UCSD-AML1 (cell line): ENCODE measurements around the gene FGF4.
"Not testable (repeated sequence)": the region's sequence is repeated elsewhere in the genome, so short reads cannot be mapped to it uniquely, and the experiment has no call there.

ENCODE experiments used
- DNase-seq: peaks from one replicate; lab custom pipeline; 2025; ENCODE audit not compliant: unreplicated experiment; lab: John Stamatoyannopoulos, UW

Gene FGF4

DNA sequence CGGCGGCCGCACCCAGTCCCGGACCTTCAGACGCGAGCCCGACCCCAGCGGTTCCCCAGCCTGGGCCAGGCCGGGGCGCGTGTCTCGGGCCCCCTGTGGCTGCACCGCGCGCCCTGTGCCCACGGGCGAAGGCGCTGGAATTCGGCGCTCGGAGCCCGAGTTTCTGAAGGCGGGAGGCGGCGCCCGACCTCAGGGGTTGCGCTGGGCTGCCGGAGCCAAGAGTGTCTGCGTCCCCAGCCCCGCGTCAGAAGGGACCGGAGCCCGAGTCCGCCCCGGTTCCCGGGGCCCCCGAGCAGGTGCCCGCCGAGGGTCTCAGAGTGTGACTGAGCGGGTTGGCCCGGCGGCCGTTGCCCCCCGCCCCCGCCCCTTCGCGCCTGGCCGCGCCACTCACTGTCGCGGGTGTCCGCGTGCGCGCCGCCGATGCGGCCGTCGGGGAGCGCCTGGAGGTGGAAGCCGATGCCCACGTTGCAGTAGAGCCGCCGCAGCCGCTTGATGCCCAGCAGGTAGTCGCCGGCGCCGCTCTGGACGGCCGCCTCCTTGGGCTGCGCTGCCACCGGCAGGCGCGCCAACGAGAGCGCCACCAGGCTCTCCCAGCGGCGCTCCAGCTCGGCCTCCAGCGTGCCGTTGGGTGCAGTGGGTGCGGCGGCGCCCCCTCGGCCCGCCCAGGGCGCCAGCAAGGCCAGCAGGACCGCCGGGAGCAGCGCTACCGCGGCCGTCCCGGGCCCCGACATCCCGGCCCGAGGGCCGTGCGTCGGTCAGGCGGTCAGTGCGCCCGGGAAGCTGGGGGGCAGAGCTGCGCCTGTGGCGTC, 583 bp downstream of the FGF4 start:
- DNase-seq, result no peak

DNA sequence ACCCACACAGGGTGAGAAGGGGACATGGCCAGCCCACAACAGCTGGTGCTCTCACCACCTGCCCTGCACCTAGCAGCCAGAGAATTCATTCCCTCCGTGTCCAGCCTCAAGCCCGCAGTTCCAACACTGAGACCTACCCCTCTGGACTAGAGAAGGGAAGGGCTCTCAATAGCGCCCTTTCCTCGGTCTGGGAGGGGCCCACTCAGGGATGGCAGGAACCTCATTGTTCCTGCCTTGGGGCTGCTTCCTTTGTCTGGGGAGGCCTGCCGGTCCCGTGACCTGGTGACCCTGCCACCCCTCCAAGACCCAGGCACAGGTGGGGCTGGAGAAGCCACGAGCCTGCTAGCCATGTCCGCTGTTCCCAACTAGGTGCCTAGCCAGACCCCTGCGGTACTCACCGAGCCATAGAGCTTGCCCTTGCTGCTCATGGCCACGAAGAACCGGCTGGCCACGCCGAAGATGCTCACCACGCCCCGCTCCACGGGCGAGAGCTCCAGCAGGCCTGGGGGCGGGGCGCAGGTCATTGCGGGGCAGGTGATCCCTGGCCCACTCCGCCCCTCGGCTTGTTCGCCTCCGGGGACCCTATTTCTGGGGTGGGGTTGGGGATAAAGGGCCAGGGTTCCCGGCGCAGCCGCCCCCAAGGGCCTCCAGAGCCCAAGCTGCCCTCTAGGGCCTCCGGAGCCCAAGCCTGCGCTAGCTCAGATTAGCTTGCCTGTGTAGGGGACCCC, 1.4 kb downstream of the FGF4 start:
- DNase-seq, result no peak

GRCh38 chr11:69771466-69771865, 3.7 kb downstream of the FGF4 start:
- no peak for DNase-seq

GRCh38 chr11:69770540-69770939, 4.6 kb downstream of the FGF4 start:
- DNase-seq, result no peak

DNA sequence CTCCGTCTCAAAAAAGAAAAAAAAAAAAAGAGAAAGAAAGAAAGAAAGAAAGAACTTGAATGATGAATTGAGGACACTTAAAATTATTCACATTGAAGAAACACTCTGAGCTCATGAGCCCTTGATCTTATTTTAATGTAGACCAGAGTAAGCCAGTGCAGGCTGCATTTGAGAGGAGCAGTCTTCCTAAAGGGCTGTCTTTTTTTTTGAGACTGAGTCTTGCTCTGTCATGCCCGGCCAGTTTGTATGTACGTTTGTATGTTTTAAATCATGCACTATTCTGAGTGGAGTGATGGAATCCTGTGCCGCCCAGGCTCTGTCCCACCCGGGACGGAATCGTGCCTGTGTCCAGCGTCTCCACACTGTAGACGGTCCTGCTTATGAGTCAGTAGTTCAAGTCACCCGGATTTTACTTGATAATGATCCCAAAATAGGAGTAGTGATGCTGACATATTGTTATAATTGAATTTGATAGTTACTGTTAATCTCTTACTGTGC, 9.6 kb downstream of the FGF4 start:
- DNase-seq, result no peak

DNA sequence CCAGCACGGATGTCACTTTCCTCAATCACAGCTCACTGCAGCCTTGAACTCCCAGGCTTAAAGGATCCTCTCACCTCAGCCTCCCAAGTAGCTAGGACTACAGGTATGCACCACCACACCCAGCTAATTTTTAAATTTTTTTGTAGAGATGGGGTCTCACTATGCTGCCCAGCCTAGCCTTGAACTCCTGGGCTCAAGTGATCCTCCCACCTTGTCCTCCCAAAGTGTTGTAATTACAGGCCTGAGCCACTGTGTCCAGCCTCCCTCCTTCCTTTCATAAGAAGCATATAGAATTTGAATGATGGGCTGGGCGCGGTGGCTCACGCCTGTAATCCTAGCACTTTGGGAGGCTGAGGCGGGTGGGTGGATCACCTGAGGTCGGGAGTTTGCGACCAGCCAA, 10.2 kb downstream of the FGF4 start:
- DNase-seq, result not testable (repeated sequence)

- no peak for DNase-seq
Observed at GRCh38 chr11:69760319-69760718, 14.8 kb downstream of the FGF4 start.

- no peak for DNase-seq
Observed at GRCh38 chr11:69752890-69753289, 22.3 kb downstream of the FGF4 start.

DNA sequence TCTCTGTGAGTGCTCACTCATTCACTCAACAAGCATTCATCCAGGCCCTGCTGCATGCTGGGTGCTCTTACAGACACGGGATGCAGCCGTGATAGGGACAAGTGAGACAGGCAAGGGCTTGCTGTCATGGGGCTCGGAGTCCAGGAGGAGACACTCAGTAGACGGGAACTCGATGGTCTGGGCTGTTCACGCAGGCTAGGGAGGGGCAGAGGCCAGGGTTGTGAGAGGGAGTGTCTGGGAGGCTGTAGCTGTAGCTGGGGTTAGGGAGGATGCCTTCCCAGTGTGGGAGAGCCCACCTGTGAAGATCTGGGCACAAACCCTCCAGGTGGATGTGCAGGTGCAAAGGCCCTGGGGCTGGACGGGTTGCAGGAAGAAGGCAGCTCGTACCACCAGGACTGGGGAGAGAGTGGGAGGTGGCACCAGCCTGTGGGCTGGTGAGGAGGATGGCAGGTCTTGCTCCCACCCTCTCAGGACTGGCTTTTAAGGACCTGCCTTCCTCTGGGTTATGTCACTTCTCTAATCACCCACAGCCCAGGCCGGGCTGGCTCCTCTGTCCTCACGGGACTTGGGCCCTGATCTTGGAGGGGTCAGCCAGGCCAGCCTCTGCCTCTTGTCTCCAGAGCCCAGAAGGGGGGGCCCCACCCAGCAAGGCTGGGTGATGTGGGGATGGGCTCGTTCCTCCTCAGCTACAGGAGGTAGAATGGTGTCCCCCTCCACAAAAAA, 24.1 kb downstream of the FGF4 start:
- no peak for DNase-seq

GRCh38 chr11:69750108-69750850, 24.9 kb downstream of the FGF4 start:
- no peak for DNase-seq

GRCh38 chr11:69748637-69749036, 26.5 kb downstream of the FGF4 start:
- DNase-seq, result no peak

GRCh38 chr11:69746752-69747742, 28.1 kb downstream of the FGF4 start:
- DNase-seq, result no peak

DNA sequence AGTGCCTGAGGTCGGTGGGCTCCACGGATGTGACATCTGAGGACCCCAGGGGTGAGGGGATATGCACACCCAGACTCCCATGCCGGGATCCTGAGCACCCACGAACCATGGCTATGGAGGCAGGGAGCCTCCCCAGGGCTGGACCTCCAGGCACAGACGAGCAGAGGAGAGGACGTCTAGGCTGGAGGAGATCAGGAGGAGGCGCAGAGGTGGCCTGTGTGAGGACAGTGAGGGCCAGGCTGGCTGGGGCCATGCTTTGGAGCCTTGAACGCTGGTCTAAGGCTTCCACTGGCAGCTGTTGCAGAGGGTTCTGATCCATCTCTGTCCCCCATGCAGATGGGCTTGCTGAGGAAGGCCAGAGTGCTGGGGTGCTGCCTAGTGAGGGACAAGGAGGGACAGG, 29.0 kb downstream of the FGF4 start:
- DNase-seq, result no peak

DNA sequence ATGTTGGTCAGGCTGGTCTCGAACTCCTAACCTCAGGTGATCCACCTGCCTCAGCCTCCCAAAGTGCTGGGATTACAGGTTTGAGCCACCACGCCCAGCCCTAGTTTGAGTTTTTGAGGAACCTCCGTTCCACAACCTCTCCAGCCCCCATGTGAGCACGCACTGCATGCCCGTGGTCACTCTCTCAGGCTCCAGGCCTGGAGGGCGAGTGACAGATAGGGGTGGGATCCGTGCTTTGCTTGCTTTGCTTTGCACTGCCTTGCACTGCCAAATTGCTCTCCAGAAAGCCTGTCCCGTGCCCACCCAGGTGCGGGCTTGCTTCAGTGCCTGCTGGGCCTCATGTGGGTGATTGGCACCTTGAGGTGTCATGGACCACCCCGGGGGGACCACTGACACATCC, 29.9 kb downstream of the FGF4 start:
- no peak for DNase-seq

DNA sequence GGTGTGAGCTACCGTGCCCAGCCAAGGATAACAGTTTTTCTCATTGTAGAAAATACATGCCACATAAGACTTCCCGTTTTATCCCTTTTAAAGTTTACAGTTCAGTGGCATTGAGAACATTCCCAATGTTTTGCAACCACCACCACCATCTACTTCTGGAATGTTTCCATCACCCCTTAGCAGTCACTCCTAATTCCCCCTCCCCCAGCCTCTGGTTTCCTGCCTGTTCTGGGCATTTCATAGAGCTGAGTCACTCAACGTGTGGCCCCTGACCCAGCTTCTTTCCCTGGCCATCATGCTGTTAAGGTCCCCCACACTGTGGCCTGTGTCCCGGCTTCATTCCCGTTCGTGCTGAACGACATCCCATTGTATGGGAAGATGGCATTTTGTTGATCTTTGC, 30.7 kb downstream of the FGF4 start:
- DNase-seq, result no peak

GRCh38 chr11:69734841-69735240, 40.3 kb downstream of the FGF4 start:
- DNase-seq, result no peak

DNA sequence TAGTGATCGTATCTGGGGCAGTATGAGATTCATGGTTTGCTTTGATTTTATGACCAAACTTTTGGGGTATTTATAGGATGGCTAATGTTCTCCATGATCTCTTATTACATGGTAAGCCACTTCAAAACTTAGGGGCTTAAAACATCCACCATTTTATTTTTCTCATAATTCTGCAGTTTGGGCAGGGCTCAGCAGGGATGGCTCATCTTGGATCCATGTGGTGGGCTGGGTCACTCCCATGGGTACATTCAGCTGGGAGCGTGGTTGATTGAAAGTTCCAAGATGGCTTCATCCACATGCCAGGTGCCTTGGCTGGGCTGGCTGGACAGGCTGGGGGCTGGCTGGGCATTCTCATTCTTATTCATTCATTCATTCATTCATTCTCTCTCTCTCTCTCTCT, 40.8 kb downstream of the FGF4 start:
- no peak for DNase-seq

DNA sequence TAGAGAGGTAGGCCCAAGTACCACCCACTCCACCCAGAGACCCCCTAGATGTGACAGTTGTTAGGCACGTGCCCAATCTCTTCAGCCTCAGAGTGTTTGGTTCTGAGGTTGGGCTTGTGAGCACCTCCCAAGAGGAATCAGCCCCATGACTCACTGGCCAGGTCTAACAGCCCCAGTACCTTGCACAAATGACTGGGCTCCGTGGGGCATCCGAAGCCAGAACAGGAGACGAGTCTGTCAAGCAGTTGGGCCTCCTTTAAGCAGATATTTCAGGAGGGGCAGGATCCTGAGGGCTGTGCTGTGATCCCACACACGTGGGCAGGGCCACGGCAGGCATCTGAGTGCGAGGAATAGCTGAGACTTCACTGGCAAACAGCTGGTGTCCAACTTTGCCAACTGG, 42.2 kb downstream of the FGF4 start:
- no peak for DNase-seq

DNA sequence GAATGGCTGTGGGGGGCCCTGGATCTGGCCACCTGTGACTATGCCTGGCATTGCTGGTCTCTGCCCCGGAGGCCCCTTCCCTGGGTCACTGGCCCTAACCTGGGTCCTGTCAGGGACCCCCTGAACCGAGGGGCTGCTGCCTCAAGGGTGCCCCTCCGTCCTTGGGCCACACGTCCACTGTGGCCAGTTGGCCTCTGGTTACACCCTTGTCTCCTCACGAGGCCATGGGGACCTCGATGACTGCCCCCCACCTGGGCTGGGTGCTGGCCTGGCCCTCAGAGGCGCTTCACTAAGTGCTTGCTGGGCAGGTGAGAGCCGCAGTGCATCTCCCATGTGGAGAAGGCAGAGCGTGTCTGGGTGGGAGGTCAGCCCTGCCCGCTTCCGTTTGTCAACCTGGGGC, 44.0 kb downstream of the FGF4 start:
- no peak for DNase-seq

DNA sequence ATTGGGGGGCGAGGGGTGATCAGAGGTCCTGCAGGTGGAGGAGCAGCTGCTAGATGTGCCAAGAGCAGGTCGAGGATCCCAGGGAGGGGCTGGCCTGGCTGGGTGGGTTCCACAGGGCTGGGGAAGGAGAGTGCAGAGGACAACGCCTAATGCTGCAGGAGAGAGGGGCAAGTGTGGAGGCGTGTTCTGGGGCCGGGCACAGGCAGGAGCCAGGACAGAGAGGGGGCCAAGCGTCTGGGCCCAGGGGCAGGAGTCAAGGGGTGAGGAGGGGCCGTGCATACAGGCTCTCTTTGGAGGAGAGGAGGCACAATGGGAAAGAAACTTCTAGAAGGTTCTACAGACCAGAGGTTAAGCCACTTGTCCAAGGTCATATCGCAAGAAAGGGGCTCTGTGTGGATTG, 44.6 kb downstream of the FGF4 start:
- no peak for DNase-seq
